ENCODE data around the gene ALG14.

ALG14 gene

DNA sequence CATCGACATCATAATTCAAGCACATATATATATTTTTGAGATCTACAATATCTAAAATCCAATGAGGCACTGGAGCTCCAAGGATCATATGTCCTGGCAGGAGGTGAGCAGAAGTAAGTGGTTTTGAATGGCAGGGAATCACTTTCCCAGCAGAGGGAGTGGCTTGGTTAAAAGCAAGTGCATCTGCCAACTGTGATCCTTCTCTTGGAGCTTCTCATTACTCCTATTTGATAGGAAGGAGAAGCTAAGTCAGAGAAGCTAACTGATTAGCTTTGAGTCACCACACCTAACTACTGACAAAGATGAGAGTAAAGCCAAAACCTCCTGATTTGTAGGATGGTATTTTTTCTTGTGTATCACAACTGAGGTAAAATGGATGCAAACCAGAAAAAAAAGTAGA is 55.0 kb downstream of the ALG14 start:
- CTCF ChIA-PET = interaction anchor here (0.6 to 0.7 kb wide), 2 partner anchors 67 to 159 kb away, joined by 3 read pairs; no protein-coding TSS in a partner anchor
- Histone ChIP-seq H3K9me3 (ENCODE audit: control insufficient read depth, insufficient read depth, low read depth, low read length) (no peaks in the 10 kb centered on the region), H3K27ac (ENCODE audit: extremely low read depth, low read depth, low read length) (no peak overlapping the region), H3K36me3 (ENCODE audit: control insufficient read depth in 2 of 2, insufficient read depth in 1 of 2, low read length in 2 of 2) (no peaks in the 10 kb centered on the region), H3K4me3 (ENCODE audit: low read depth, low read length) (no peak overlapping the region), H3K4me1 (ENCODE audit: control insufficient read depth, insufficient read depth, low read length) (peaks cover 12% of the 10 kb centered on the region; the same call in 1 of the 2 replicates)
- POLR2A ChIA-PET = no interaction called here
- TF ChIP-seq ZNF341 (tag by site-specific recombination; IDR thresholded peaks at IDR 0.05; ENCODE audit: low read depth) (peak; percentile 35; the same call in 1 of the 2 replicates), YY2 (tag by site-specific recombination; IDR thresholded peaks at IDR 0.05) (no peak)

DNA sequence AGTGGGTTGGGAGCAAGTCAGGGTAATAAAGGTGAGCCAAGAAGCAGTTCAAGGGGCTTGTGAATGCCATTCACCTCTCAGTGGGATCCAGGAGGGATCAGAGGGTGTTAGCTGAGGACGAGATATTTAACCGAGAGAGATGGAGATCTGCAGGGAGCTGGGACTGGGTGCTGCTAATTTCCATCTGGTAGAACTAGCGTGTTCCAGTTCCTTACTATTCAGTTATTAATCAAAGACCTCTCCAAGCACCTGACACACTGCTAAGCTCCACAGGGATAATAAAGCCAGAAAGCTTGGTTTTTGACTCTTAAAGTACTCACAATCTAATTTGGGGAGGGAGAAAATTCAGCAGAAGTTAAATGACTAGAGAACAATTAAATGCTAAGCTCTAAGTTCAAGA is 57.7 kb downstream of the ALG14 start:
- no peak overlapping the region for H3K4me3 ChIP-seq (ENCODE audit: low read depth, low read length)
- TF ChIP-seq ZNF530 (tag by site-specific recombination; IDR thresholded peaks at IDR 0.05; ENCODE audit: low read depth) = no peak
- TF ChIP-seq, protein P1, sequence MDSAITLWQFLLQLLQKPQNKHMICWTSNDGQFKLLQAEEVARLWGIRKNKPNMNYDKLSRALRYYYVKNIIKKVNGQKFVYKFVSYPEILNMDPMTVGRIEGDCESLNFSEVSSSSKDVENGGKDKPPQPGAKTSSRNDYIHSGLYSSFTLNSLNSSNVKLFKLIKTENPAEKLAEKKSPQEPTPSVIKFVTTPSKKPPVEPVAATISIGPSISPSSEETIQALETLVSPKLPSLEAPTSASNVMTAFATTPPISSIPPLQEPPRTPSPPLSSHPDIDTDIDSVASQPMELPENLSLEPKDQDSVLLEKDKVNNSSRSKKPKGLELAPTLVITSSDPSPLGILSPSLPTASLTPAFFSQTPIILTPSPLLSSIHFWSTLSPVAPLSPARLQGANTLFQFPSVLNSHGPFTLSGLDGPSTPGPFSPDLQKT (IDR thresholded peaks at IDR 0.05; ENCODE audit: borderline replicate concordance, low read depth, low read length) = no peak
- no peak for TF ChIP-seq ZNF544 (tag by site-specific recombination; IDR thresholded peaks at IDR 0.05)
- no peak for TF ChIP-seq OSR2 (tag by site-specific recombination; IDR thresholded peaks at IDR 0.05)
- TF ChIP-seq, protein P2, sequence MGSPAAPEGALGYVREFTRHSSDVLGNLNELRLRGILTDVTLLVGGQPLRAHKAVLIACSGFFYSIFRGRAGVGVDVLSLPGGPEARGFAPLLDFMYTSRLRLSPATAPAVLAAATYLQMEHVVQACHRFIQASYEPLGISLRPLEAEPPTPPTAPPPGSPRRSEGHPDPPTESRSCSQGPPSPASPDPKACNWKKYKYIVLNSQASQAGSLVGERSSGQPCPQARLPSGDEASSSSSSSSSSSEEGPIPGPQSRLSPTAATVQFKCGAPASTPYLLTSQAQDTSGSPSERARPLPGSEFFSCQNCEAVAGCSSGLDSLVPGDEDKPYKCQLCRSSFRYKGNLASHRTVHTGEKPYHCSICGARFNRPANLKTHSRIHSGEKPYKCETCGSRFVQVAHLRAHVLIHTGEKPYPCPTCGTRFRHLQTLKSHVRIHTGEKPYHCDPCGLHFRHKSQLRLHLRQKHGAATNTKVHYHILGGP (tag by site-specific recombination; IDR thresholded peaks at IDR 0.05) = no peak
- TF ChIP-seq BCL11B (tag by site-specific recombination; IDR thresholded peaks at IDR 0.05; ENCODE audit: low read depth) = no peak
- no peak for TF ChIP-seq ZNF140 (tag by site-specific recombination; IDR thresholded peaks at IDR 0.05)
- TF ChIP-seq ZNF335 (tag by site-specific recombination; conservative IDR thresholded peaks at IDR 0.05) = no peak
- TF ChIP-seq, protein P3, sequence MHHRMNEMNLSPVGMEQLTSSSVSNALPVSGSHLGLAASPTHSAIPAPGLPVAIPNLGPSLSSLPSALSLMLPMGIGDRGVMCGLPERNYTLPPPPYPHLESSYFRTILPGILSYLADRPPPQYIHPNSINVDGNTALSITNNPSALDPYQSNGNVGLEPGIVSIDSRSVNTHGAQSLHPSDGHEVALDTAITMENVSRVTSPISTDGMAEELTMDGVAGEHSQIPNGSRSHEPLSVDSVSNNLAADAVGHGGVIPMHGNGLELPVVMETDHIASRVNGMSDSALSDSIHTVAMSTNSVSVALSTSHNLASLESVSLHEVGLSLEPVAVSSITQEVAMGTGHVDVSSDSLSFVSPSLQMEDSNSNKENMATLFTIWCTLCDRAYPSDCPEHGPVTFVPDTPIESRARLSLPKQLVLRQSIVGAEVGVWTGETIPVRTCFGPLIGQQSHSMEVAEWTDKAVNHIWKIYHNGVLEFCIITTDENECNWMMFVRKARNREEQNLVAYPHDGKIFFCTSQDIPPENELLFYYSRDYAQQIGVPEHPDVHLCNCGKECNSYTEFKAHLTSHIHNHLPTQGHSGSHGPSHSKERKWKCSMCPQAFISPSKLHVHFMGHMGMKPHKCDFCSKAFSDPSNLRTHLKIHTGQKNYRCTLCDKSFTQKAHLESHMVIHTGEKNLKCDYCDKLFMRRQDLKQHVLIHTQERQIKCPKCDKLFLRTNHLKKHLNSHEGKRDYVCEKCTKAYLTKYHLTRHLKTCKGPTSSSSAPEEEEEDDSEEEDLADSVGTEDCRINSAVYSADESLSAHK (tag by site-specific recombination; IDR thresholded peaks at IDR 0.05) = no peak
- TF ChIP-seq ZNF677 (tag by site-specific recombination; IDR thresholded peaks at IDR 0.05) = no peak
- POLR2A ChIA-PET = no interaction called here
- H3K4me1 ChIP-seq (ENCODE audit: control insufficient read depth, insufficient read depth, low read length) = peaks cover 9% of the 10 kb centered on the region; the same call in 1 of the 2 replicates
- no peaks in the 10 kb centered on the region for H3K9me3 ChIP-seq (ENCODE audit: control insufficient read depth, insufficient read depth, low read depth, low read length)
- CTCF ChIA-PET = no interaction called here
- no peak overlapping the region for H3K27ac ChIP-seq (ENCODE audit: extremely low read depth, low read depth, low read length)
- no peaks in the 10 kb centered on the region for H3K36me3 ChIP-seq (ENCODE audit: control insufficient read depth in 2 of 2, insufficient read depth in 1 of 2, low read length in 2 of 2)

DNA sequence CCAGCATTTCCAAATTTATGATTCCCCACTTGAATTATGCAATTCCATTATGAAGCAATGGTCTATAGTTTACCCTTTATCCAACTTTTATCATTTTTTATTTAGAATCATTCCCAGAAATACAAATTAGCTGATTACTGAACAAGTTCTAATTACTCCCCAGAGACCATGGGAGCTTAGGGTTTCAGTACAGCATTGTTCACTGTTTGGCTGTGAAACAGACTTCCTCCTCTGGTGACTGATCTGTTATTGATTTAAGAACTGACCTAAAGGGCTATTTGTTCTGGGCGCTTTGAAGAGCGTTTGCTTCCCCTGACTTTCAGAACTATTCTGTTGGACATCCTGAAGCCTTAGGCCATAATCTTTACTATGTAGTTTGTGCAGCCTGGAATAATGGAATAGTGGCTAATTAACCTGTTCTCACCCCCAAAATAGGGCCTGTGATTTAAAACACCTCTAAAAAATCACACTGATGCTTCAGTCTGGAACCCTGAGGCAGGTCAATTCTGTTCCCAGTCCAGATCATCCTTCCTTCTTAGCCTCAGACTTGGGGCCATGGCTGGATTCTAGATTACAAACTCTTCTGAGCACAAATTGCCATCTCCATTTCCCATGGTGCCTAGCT is 58.7 kb downstream of the ALG14 start:
- TF ChIP-seq, protein P4, sequence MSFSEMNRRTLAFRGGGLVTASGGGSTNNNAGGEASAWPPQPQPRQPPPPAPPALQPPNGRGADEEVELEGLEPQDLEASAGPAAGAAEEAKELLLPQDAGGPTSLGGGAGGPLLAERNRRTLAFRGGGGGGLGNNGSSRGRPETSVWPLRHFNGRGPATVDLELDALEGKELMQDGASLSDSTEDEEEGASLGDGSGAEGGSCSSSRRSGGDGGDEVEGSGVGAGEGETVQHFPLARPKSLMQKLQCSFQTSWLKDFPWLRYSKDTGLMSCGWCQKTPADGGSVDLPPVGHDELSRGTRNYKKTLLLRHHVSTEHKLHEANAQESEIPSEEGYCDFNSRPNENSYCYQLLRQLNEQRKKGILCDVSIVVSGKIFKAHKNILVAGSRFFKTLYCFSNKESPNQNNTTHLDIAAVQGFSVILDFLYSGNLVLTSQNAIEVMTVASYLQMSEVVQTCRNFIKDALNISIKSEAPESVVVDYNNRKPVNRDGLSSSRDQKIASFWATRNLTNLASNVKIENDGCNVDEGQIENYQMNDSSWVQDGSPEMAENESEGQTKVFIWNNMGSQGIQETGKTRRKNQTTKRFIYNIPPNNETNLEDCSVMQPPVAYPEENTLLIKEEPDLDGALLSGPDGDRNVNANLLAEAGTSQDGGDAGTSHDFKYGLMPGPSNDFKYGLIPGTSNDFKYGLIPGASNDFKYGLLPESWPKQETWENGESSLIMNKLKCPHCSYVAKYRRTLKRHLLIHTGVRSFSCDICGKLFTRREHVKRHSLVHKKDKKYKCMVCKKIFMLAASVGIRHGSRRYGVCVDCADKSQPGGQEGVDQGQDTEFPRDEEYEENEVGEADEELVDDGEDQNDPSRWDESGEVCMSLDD (tag by site-specific recombination; IDR thresholded peaks at IDR 0.05) = no peak
- TF ChIP-seq, protein P5, sequence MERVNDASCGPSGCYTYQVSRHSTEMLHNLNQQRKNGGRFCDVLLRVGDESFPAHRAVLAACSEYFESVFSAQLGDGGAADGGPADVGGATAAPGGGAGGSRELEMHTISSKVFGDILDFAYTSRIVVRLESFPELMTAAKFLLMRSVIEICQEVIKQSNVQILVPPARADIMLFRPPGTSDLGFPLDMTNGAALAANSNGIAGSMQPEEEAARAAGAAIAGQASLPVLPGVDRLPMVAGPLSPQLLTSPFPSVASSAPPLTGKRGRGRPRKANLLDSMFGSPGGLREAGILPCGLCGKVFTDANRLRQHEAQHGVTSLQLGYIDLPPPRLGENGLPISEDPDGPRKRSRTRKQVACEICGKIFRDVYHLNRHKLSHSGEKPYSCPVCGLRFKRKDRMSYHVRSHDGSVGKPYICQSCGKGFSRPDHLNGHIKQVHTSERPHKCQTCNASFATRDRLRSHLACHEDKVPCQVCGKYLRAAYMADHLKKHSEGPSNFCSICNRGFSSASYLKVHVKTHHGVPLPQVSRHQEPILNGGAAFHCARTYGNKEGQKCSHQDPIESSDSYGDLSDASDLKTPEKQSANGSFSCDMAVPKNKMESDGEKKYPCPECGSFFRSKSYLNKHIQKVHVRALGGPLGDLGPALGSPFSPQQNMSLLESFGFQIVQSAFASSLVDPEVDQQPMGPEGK (tag by site-specific recombination; IDR thresholded peaks at IDR 0.05) = no peak
- no peak for TF ChIP-seq RBAK (tag by site-specific recombination; IDR thresholded peaks at IDR 0.05)
- no peak for TF ChIP-seq ZNF707 (tag by site-specific recombination; IDR thresholded peaks at IDR 0.05)
- no peak for TF ChIP-seq ZBTB20 (tag by site-specific recombination; IDR thresholded peaks at IDR 0.05)
- TF ChIP-seq ZNF350 (tag by site-specific recombination; IDR thresholded peaks at IDR 0.05) = no peak
- TF ChIP-seq ZNF560 (tag by site-specific recombination; IDR thresholded peaks at IDR 0.05; ENCODE audit: borderline replicate concordance) = no peak
- TF ChIP-seq ZNF544 (tag by site-specific recombination; IDR thresholded peaks at IDR 0.05) = no peak
- Histone ChIP-seq H3K4me3 (ENCODE audit: low read depth, low read length) (no peak overlapping the region), H3K9me3 (ENCODE audit: control insufficient read depth, insufficient read depth, low read depth, low read length) (no peaks in the 10 kb centered on the region), H3K4me1 (ENCODE audit: control insufficient read depth, insufficient read depth, low read length) (peaks cover 9% of the 10 kb centered on the region; the same call in 1 of the 2 replicates), H3K27ac (ENCODE audit: extremely low read depth, low read depth, low read length) (no peak overlapping the region), H3K36me3 (ENCODE audit: control insufficient read depth in 2 of 2, insufficient read depth in 1 of 2, low read length in 2 of 2) (no peaks in the 10 kb centered on the region)
- ChIA-PET CTCF (interaction anchor here (0.8 to 1.9 kb wide), 3 partner anchors 10 to 161 kb away, joined by 4 to 5 read pairs (median 4); no protein-coding TSS in a partner anchor), POLR2A (no interaction called here)

Measured in HEK293 (cell line).